Central memory CD8-positive, alpha-beta T cell (primary cell): ENCODE results near the gene TRIM42.

Experiments used
- ATAC-seq: fragments of 150-1000 bp; cut with Tn5 transposase; replicated peaks from 2 replicates; pipeline ENCODE4 v1.10.0; 2022; ENCODE audit warnings: mild to moderate bottlenecking, moderate FRiP score, moderate number of reproducible peaks; ENCODE audit not compliant: poor library complexity, severe bottlenecking; ENCODE audit errors: extremely low read depth
- DNase-seq, 2 donors: peaks; one replicate each; pipeline ENCODE4 v3.0.0; 2021; ENCODE audit warnings: low spot score in 2 of 2
- H3K27ac Mint-ChIP-seq: one replicate; pipeline ENCODE4 v1.8.0; 2022; ENCODE audit warnings: low read depth, mild to moderate bottlenecking, moderate library complexity, mixed read lengths
- H3K27me3 Mint-ChIP-seq: one replicate; pipeline ENCODE4 v1.8.0; 2022; ENCODE audit warnings: mixed read lengths
- H3K36me3 Mint-ChIP-seq: one replicate; pipeline ENCODE4 v1.8.0; 2022; ENCODE audit warnings: mild to moderate bottlenecking, moderate library complexity, mixed read lengths; ENCODE audit not compliant: insufficient read depth
- H3K4me1 Mint-ChIP-seq: one replicate; pipeline ENCODE4 v1.8.0; 2022; ENCODE audit warnings: mixed read lengths
- H3K4me3 Mint-ChIP-seq: one replicate; pipeline ENCODE4 v1.8.0; 2022; ENCODE audit warnings: mild to moderate bottlenecking, moderate library complexity, mixed read lengths
- H3K9me3 Mint-ChIP-seq: one replicate; pipeline ENCODE4 v1.8.0; 2022; ENCODE audit warnings: mixed read lengths

The TRIM42 gene

DNA sequence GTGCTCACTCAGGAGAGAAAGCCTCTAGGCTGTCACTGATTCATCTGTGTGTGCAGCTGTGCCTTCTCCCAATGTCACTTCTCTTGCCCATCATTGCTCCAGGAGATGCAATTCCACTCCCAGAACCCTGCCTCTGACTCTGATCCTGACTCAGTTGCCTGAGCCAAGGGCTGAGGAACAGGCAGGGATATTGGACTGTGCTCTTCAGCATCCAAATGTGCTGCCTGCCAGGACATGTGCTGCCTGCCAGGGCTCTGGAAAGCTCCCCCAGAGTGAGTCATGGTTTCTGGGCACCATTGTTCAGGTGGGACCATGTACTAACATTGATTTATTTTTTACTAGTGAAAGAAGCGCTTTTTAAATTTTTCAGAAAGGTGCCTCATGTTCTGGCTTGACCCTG lies 71.0 kb downstream of the TRIM42 start:
- DNase-seq, result no peak
- Mint-ChIP-seq H3K36me3 (no peaks in the 10 kb centered on the region), H3K27ac (no peak overlapping the region), H3K27me3 (peaks cover 20% of the 10 kb centered on the region), H3K9me3 (peaks cover 7% of the 10 kb centered on the region), H3K4me3 (no peak overlapping the region), H3K4me1 (no peaks in the 10 kb centered on the region)
- ATAC-seq, result no peak
